Astrocyte (in vitro differentiated cells and primary cell): ENCODE measurements around the gene CCDC40. TPM values are rescaled to one million over a fixed set of nuclear protein-coding genes. Genes with fewer than 3 reads are reported as not detected.

Source experiments
- DNase-seq: peaks from one replicate; pipeline ENCODE4 v3.0.0-alpha.2; 2010; ENCODE audit warnings: low read depth
- FAIRE-seq: peaks from 2 replicates; lab custom pipeline; 2011; peaks lifted over from hg19 to GRCh38; lab: Jason Lieb, UNC
- H2AFZ ChIP-seq: 2 replicates; pipeline ENCODE4 v1.6.0; 2012; ENCODE audit warnings: low read depth, low read length, inconsistent platforms
- H3K27ac ChIP-seq: 2 replicates; pipeline ENCODE4 v1.5.1; 2011; ENCODE audit warnings: low read depth, low read length, inconsistent platforms
- H3K27me3 ChIP-seq: 2 replicates; pipeline ENCODE4 v1.6.0; 2011; ENCODE audit warnings: low read length, inconsistent platforms; ENCODE audit not compliant: insufficient read depth
- H3K36me3 ChIP-seq: 2 replicates; pipeline ENCODE4 v1.5.1; 2011; ENCODE audit warnings: low read length, inconsistent platforms; ENCODE audit not compliant: insufficient read depth
- H3K4me1 ChIP-seq: 2 replicates; pipeline ENCODE4 v1.5.1; 2011; ENCODE audit warnings: low read length, inconsistent platforms; ENCODE audit not compliant: insufficient read depth
- H3K4me2 ChIP-seq: 2 replicates; pipeline ENCODE4 v1.6.0; 2012; ENCODE audit warnings: low read length, inconsistent platforms
- H3K4me3 ChIP-seq: 2 replicates; pipeline ENCODE4 v1.5.1; 2011; ENCODE audit warnings: low read depth, mild to moderate bottlenecking, low read length, inconsistent platforms; ENCODE audit not compliant: insufficient read depth
- H3K79me2 ChIP-seq: 2 replicates; pipeline ENCODE4 v1.6.0; 2012; ENCODE audit warnings: mild to moderate bottlenecking, low read length, inconsistent platforms; ENCODE audit not compliant: insufficient read depth
- H3K9ac ChIP-seq: 2 replicates; pipeline ENCODE4 v1.6.0; 2012; ENCODE audit warnings: mild to moderate bottlenecking, low read length, inconsistent platforms
- H3K9me3 ChIP-seq: 2 replicates; pipeline ENCODE4 v1.5.1; 2012; ENCODE audit warnings: low read depth, mild to moderate bottlenecking, low read length, inconsistent platforms; ENCODE audit not compliant: insufficient read depth
- H4K20me1 ChIP-seq: 2 replicates; pipeline ENCODE4 v1.6.0; 2012; ENCODE audit warnings: low read length, inconsistent platforms; ENCODE audit not compliant: insufficient read depth
- H3K27ac Mint-ChIP-seq: one replicate; pipeline ENCODE4 v1.8.0; 2021; ENCODE audit warnings: mild to moderate bottlenecking, mixed read lengths; ENCODE audit not compliant: unreplicated experiment
- H3K27me3 Mint-ChIP-seq: one replicate; pipeline ENCODE4 v1.8.0; 2021; ENCODE audit warnings: low read depth, mixed read lengths; ENCODE audit not compliant: unreplicated experiment
- H3K36me3 Mint-ChIP-seq: one replicate; pipeline ENCODE4 v1.8.0; 2021; ENCODE audit warnings: low read depth, mixed read lengths; ENCODE audit not compliant: unreplicated experiment
- H3K4me1 Mint-ChIP-seq: one replicate; pipeline ENCODE4 v1.8.0; 2021; ENCODE audit warnings: low read depth, mixed read lengths; ENCODE audit not compliant: unreplicated experiment
- H3K4me3 Mint-ChIP-seq: one replicate; pipeline ENCODE4 v1.8.0; 2021; ENCODE audit warnings: mild to moderate bottlenecking, moderate library complexity, mixed read lengths; ENCODE audit not compliant: unreplicated experiment
- H3K9me3 Mint-ChIP-seq: one replicate; pipeline ENCODE4 v1.8.0; 2021; ENCODE audit warnings: mild to moderate bottlenecking, mixed read lengths; ENCODE audit not compliant: unreplicated experiment
- CTCF ChIP-seq: IDR thresholded peaks from 2 replicates; pipeline ENCODE4 v1.5.1; 2011; ENCODE audit warnings: low read depth, mild to moderate bottlenecking, inconsistent platforms, low read length, moderate library complexity; ENCODE audit not compliant: insufficient read depth
- EZH2 ChIP-seq: IDR thresholded peaks from 2 replicates; pipeline ENCODE4 v1.6.1; 2012; ENCODE audit warnings: mild to moderate bottlenecking, low read length, inconsistent platforms; ENCODE audit not compliant: insufficient read depth
- total RNA-seq: library from RNA; stranded (reverse); gene quantifications from 2 replicates; pipeline ENCODE4 v1.2.1, GENCODE V29; 2021

Gene CCDC40
- total RNA-seq, 1 donor from 2014 or later = 7.0 TPM

DNA sequence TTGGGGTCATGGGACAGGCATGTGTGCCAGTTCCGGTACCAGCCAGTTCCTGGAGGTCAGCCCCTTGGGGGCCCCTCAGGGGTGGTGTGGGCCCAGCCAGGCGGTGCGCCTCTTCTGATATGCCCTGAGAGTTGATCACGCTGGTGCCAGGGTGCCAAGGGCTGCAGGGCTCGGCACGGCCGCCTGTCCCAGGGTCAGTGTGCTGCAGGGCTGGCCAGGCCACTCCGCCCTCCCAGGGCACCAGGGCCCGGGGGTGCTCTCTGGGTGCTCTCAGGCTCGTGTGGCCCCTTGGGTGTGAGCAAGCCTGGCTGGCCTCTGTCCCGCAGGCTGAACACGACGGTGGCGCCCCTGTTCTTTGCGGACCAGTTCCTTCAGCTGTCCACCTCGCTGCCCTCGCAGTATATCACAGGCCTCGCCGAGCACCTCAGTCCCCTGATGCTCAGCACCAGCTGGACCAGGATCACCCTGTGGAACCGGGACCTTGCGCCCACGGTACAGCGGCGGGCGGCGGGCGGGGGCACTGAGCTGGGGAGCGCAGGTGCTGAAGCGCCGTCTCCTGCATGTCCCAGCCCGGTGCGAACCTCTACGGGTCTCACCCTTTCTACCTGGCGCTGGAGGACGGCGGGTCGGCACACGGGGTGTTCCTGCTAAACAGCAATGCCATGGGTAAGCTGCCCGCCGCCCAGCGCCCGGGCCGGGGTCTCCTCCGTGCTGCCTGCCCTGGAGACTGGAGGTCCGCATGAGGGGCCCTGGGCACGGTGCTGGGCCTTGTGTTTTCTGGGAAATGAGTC, 71.0 kb downstream of the CCDC40 start:
- H3K27ac Mint-ChIP-seq = no peak overlapping the region
- no peak overlapping the region for H3K4me3 Mint-ChIP-seq
- FAIRE-seq = no peak
- Histone ChIP-seq H3K9ac (no peak overlapping the region), H3K36me3 (no peaks in the 10 kb centered on the region), H3K27me3 (peaks cover 5% of the 10 kb centered on the region), H3K27ac (no peak overlapping the region), H3K4me3 (no peak overlapping the region), H3K79me2 (no peaks in the 10 kb centered on the region), H3K4me2 (no peak overlapping the region), H3K9me3 (no peaks in the 10 kb centered on the region), H2AFZ (no peak overlapping the region), H3K4me1 (peaks cover 4% of the 10 kb centered on the region), H4K20me1 (peaks cover 8% of the 10 kb centered on the region)
- no peaks in the 10 kb centered on the region for H3K9me3 Mint-ChIP-seq
- peaks cover 4% of the 10 kb centered on the region for H3K4me1 Mint-ChIP-seq
- DNase-seq = no peak
- H3K36me3 Mint-ChIP-seq = peaks cover 6% of the 10 kb centered on the region
- TF ChIP-seq EZH2 (no peak), CTCF (no peak)
- no peaks in the 10 kb centered on the region for H3K27me3 Mint-ChIP-seq

GRCh38 chr17:80108036-80108971, 71.9 kb downstream of the CCDC40 start:
- TF ChIP-seq CTCF (no peak), EZH2 (no peak)
- Mint-ChIP-seq H3K4me3 (no peak overlapping the region), H3K4me1 (no peaks in the 10 kb centered on the region), H3K27me3 (no peaks in the 10 kb centered on the region), H3K27ac (no peak overlapping the region), H3K36me3 (peaks cover 6% of the 10 kb centered on the region), H3K9me3 (no peaks in the 10 kb centered on the region)
- no peak overlapping the region for H3K27ac ChIP-seq
- H3K79me2 ChIP-seq = no peaks in the 10 kb centered on the region
- H3K4me1 ChIP-seq = no peaks in the 10 kb centered on the region
- peaks cover 4% of the 10 kb centered on the region for H4K20me1 ChIP-seq
- H3K27me3 ChIP-seq = peaks cover 5% of the 10 kb centered on the region
- no peaks in the 10 kb centered on the region for H3K36me3 ChIP-seq
- no peak for DNase-seq
- H2AFZ ChIP-seq = no peak overlapping the region
- FAIRE-seq = no peak
- no peak overlapping the region for H3K9ac ChIP-seq
- H3K4me2 ChIP-seq = no peak overlapping the region
- H3K4me3 ChIP-seq = no peak overlapping the region
- no peaks in the 10 kb centered on the region for H3K9me3 ChIP-seq
